ENCODE data around the gene ZBTB20. TPM values are rescaled to one million over a fixed set of nuclear protein-coding genes. Genes with fewer than 3 reads are reported as not detected.
A peak's percentile ranks its signal among the peaks of the same experiment; 100 is the strongest.

ZBTB20 gene
- total RNA-seq, 1 experiment from 2014 or later = 10.7 TPM

DNA sequence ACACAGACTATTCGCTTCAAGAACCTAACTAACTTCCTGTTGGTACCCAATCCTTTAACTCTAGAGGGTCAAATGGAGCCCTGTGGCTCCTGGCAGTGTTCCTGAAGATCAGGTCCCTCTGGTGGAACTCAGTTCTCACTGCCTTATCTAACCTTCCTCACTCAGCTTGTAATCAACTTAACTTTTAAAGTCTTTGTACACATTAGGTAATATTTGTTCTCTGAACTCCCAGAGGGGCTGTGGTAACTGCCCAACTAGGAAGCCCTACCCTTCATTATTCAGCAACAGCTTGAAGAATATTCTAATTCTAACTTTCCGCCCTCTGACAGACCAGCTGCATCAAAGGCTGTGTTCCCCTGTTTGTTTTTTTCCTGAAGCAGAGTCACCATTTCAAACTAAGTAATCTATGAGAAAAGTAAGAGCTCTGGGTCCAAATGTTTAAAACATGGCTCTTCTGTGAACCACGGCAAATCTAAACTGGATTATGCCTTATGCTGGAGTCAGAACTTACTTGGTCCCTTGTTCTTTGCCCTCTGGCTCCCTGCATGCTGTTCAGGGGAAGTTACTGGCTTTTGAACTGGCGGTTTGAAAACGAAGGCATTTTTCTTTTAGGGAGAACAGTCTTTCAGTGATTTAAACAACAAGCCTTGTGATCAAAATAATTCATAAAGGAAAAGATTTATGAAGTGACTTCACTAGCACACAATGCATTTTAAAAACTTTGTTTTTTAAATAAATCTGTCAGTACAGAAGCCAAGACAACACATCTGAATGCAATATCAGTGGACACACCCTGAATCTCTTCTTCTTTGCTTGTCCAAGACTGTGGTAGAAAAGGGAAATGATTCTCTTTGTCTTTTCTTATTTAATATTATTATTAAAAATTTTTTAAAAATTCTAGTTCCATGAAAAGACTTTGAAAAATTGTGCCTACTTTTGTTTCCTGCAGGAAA lies 487.7 kb downstream of the ZBTB20 start:
- H3K4me3 Mint-ChIP-seq (ENCODE audit: unreplicated experiment) = no peak overlapping the region
- ChIA-PET CTCF (interaction anchor here (0.6 kb wide), 1 partner anchor 13 kb away, joined by 3 read pairs; no protein-coding TSS in a partner anchor), POLR2A (no interaction called here)
- no peaks in the 10 kb centered on the region for H3K36me3 Mint-ChIP-seq (ENCODE audit: insufficient read depth, unreplicated experiment)
- intact Hi-C loops (cut with micrococcal nuclease) = no loop called here
- no peaks in the 10 kb centered on the region for H3K27me3 Mint-ChIP-seq (ENCODE audit: insufficient read depth, unreplicated experiment)
- H3K27ac Mint-ChIP-seq (ENCODE audit: low read depth, unreplicated experiment) = no peak overlapping the region
- H3K4me1 Mint-ChIP-seq (ENCODE audit: insufficient read depth, unreplicated experiment) = no peaks in the 10 kb centered on the region
- no peak for DNase-seq (ENCODE audit: unreplicated experiment)
- H3K9me3 Mint-ChIP-seq (ENCODE audit: unreplicated experiment) = no peaks in the 10 kb centered on the region
- TF ChIP-seq, protein P1, sequence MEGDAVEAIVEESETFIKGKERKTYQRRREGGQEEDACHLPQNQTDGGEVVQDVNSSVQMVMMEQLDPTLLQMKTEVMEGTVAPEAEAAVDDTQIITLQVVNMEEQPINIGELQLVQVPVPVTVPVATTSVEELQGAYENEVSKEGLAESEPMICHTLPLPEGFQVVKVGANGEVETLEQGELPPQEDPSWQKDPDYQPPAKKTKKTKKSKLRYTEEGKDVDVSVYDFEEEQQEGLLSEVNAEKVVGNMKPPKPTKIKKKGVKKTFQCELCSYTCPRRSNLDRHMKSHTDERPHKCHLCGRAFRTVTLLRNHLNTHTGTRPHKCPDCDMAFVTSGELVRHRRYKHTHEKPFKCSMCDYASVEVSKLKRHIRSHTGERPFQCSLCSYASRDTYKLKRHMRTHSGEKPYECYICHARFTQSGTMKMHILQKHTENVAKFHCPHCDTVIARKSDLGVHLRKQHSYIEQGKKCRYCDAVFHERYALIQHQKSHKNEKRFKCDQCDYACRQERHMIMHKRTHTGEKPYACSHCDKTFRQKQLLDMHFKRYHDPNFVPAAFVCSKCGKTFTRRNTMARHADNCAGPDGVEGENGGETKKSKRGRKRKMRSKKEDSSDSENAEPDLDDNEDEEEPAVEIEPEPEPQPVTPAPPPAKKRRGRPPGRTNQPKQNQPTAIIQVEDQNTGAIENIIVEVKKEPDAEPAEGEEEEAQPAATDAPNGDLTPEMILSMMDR (IDR thresholded peaks at IDR 0.05; ENCODE audit: unreplicated experiment) = no peak
- BruUV-seq (replicated peaks) = no TSS peak

- no peak for DNase-seq (ENCODE audit: unreplicated experiment)
- Mint-ChIP-seq H3K27ac (ENCODE audit: low read depth, unreplicated experiment) (no peak overlapping the region), H3K36me3 (ENCODE audit: insufficient read depth, unreplicated experiment) (no peaks in the 10 kb centered on the region), H3K9me3 (ENCODE audit: unreplicated experiment) (no peaks in the 10 kb centered on the region), H3K27me3 (ENCODE audit: insufficient read depth, unreplicated experiment) (no peaks in the 10 kb centered on the region), H3K4me1 (ENCODE audit: insufficient read depth, unreplicated experiment) (peaks cover 18% of the 10 kb centered on the region), H3K4me3 (ENCODE audit: unreplicated experiment) (no peak overlapping the region)
- POLR2A ChIA-PET = no interaction called here
- intact Hi-C loops (cut with micrococcal nuclease) = no loop called here
- BruUV-seq (replicated peaks) = no TSS peak
- TF ChIP-seq, protein P1 (IDR thresholded peaks at IDR 0.05; ENCODE audit: unreplicated experiment) = no peak
- CTCF ChIA-PET = no interaction called here
Measured at GRCh38 chr3:114651555-114651954, 495.5 kb downstream of the ZBTB20 start.

DNA sequence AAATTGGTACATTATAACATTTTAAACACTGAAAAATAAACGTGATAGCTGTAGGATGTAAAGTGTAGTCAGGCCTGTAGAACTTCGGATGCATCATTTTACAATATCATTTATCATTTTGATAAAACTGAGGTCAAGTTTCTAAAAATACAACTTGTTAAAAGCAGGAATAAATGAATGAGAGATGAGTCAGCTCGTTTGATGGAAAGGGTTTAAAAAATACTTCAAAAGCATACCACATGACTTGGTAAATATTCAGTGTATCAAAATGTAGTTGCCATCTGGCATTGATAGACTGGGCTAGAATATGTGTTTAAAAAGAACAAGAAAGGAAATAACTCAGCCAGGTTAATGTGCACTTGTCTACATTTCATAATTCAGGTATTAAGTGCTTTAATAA lies 496.3 kb downstream of the ZBTB20 start:
- Mint-ChIP-seq H3K4me3 (ENCODE audit: unreplicated experiment) (no peak overlapping the region), H3K36me3 (ENCODE audit: insufficient read depth, unreplicated experiment) (no peaks in the 10 kb centered on the region), H3K4me1 (ENCODE audit: insufficient read depth, unreplicated experiment) (peaks cover 18% of the 10 kb centered on the region), H3K27me3 (ENCODE audit: insufficient read depth, unreplicated experiment) (no peaks in the 10 kb centered on the region), H3K9me3 (ENCODE audit: unreplicated experiment) (no peaks in the 10 kb centered on the region), H3K27ac (ENCODE audit: low read depth, unreplicated experiment) (no peak overlapping the region)
- no TSS peak for BruUV-seq (replicated peaks)
- intact Hi-C loops (cut with micrococcal nuclease) = no loop called here
- TF ChIP-seq, protein P1 (IDR thresholded peaks at IDR 0.05; ENCODE audit: unreplicated experiment) = no peak
- DNase-seq (ENCODE audit: unreplicated experiment) = no peak
- CTCF ChIA-PET = interaction anchor here (0.6 kb wide), 1 partner anchor 53 kb away, joined by 4 read pairs; no protein-coding TSS in a partner anchor
- POLR2A ChIA-PET = no interaction called here

DNA sequence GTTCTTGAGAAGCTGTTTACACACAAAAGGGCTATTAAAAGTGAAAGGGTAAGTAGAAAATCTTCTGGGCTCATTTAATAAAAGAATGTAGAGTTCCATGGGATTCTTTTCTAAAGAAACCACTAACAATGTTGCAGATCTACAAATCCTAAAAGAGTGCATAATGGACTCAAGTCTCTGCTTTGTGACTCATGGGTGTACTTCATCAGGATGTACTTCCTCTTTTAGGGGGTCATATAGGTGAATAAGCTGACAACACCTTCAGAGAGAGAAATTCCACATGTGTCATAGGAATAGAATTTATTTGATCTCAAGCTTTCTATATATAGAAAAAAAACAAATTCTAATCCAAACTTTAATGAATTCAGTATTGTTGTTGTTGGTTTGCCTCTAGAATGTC lies 497.8 kb downstream of the ZBTB20 start:
- BruUV-seq (replicated peaks) = no TSS peak
- Mint-ChIP-seq H3K27ac (ENCODE audit: low read depth, unreplicated experiment) (no peak overlapping the region), H3K4me3 (ENCODE audit: unreplicated experiment) (no peak overlapping the region)

More for the DNA sequence above, 497.8 kb downstream of the ZBTB20 start:
- no peaks in the 10 kb centered on the region for H3K27me3 Mint-ChIP-seq (ENCODE audit: insufficient read depth, unreplicated experiment)
- peak; percentile 39 for DNase-seq (ENCODE audit: unreplicated experiment)
- H3K4me1 Mint-ChIP-seq (ENCODE audit: insufficient read depth, unreplicated experiment) = peaks cover 18% of the 10 kb centered on the region
- intact Hi-C loops (cut with micrococcal nuclease) = no loop called here
- ChIA-PET CTCF (no interaction called here), POLR2A (no interaction called here)
- no peaks in the 10 kb centered on the region for H3K36me3 Mint-ChIP-seq (ENCODE audit: insufficient read depth, unreplicated experiment)
- H3K9me3 Mint-ChIP-seq (ENCODE audit: unreplicated experiment) = no peaks in the 10 kb centered on the region
- TF ChIP-seq, protein P1 (IDR thresholded peaks at IDR 0.05; ENCODE audit: unreplicated experiment) = no peak

Measured in MCF 10A (cell line).